Stimulated activated CD4-positive, alpha-beta T cell treated with anti-CD3 and anti-CD28 coated beads, Interleukin-4, amount 100 ng/mL, for 24 hours (primary cell): ENCODE results near the gene C3orf20.

Experiments used
- DNase-seq: peaks from one replicate; pipeline ENCODE4 v3.0.0-alpha.2; 2020

The C3orf20 gene

DNA sequence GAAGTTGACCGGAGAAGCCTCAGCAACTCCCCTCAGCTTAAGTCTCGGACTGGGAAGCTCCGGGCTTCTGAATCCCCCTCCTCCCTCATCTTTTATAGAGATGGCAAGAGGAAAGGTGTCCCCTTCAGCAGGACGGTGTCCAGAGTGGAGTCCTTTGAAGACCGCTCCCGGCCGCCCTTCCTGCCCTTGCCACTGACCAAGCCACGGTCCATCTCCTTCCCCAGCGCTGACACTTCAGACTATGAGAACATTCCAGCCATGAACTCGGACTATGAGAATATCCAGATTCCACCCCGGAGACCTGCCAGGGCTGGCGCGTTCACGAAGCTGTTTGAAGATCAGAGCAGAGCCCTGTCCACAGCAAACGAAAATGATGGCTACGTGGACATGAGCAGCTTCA lies 146.2 kb downstream of the C3orf20 start:
- no peak for DNase-seq

DNA sequence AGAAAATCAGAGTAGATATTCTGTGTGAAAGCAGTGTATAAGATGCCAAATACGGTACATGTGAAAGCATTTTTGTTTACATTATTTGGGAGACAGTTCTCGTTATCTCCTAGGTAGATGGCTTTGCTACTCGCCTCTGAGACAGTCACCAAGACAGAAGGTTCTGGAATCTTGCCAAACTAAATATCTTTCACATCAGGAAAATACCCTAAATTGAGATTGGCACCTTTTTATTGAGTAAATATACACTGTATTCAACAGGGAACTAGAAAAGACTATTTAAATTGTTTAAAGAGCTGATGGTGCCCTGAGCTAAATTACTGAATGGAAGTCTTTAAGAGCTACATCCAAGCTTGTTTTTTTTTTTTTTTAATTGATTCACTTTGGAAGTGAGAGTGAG lies 147.2 kb downstream of the C3orf20 start:
- DNase-seq: no peak
